Uterus (tissue), 4 donors: ENCODE results near the gene NPR2. TPM values are rescaled to one million over a fixed set of nuclear protein-coding genes. Genes with fewer than 3 reads are reported as not detected.
A peak's percentile ranks its signal among the peaks of the same experiment; 100 is the strongest.

Source experiments
- DNase-seq, 2 donors: peaks; one replicate each; pipeline ENCODE4 v3.0.0-alpha.2; 2019 to 2020
- H3K27ac ChIP-seq, 2 donors: fragments of 200-600 bp; sonication (generic); 1 replicate in 1 of 2; 2 replicates in 1 of 2; pipeline ENCODE4 v1.5.1; 2016 to 2018
- H3K27me3 ChIP-seq, 2 donors: fragments of 200-600 bp; sonication (generic); one replicate each; pipeline ENCODE4 v1.5.1; 2018 to 2019; ENCODE audit warnings: control low read depth in 1 of 2
- H3K36me3 ChIP-seq, 2 donors: fragments of 200-600 bp; sonication (generic); one replicate each; pipeline ENCODE4 v1.5.1; 2019; ENCODE audit warnings: control low read depth in 1 of 2
- H3K4me1 ChIP-seq, 2 donors: fragments of 200-600 bp; sonication (generic); one replicate each; pipeline ENCODE4 v1.5.1; 2018 to 2019; ENCODE audit warnings: control low read depth in 1 of 2
- H3K4me3 ChIP-seq, 2 donors: fragments of 200-600 bp; sonication (generic); 1 replicate in 1 of 2; 2 replicates in 1 of 2; pipeline ENCODE4 v1.5.1; 2018 to 2019; ENCODE audit warnings: mild to moderate bottlenecking in 1 of 2
- H3K9me3 ChIP-seq, 2 donors: fragments of 200-600 bp; sonication (generic); one replicate each; pipeline ENCODE4 v1.5.1; 2019; ENCODE audit warnings: control low read depth in 1 of 2
- CTCF ChIP-seq, 4 experiments: fragments of 200-600 bp in 2 of 4; fragments of 450-650 bp in 2 of 4; sonication (generic) in 2 of 4; IDR thresholded peaks; one replicate each; pipeline ENCODE4 v1.5.1; 2016 to 2019; ENCODE audit warnings: antibody characterized with exemption in 4 of 4, mild to moderate bottlenecking in 2 of 4, moderate library complexity in 1 of 4
- POLR2A ChIP-seq, 2 donors: fragments of 450-650 bp; IDR thresholded peaks; one replicate each; pipeline ENCODE4 v1.6.1; 2016; ENCODE audit warnings: antibody characterized with exemption in 2 of 2, mild to moderate bottlenecking in 1 of 2, moderate library complexity in 1 of 2
- intact Hi-C: fragments of 100-400 bp; cut with DNase I; formaldehyde crosslinking; loops from one replicate; pipeline ENCODE4 v1.15.1; 2023; ENCODE audit warnings: low total_unique reads
- total RNA-seq, 4 donors: library from RNA; depleted of rRNA in 3 of 4; stranded (reverse); fragments of >200 nt in 3 of 4; gene quantifications; one replicate each; pipeline versions ENCODE4 v1.1.0 to v1.2.4, GENCODE V29; 2014 to 2023
- donor health status: DM: yes; HTN: yes; CAD: no.

NPR2 gene
- total RNA-seq, 4 donors from 2014 or later, result 3.8 to 70.4 (median 31.7) TPM

DNA sequence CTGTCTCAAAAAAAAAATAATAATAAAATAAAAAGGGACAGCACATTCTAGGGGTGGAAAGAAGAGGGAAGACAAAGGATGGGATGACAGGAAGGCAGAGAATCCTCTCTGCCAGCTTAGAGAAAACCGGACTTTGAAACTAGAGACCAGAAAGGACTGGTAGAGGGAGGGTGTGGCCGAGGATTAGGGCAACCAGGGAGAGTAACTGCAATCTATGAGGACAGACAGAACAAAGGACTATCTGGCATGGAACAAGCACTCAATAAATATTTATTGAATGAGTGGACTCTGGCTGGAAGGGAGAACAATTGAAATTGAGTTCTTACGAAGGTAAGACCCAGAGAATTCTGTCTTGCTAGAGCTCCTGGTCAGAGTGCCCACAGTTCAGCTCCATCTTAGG is 44.8 kb upstream of the NPR2 start:
- no peaks in the 10 kb centered on the region for H3K9me3 ChIP-seq
- no peak overlapping the region for H3K27ac ChIP-seq
- H3K4me1 ChIP-seq, result peaks cover 0 to 18% of the 10 kb centered on the region in 2 donors
- intact Hi-C loops, result no loop called here
- TF ChIP-seq CTCF (IDR thresholded peaks at IDR 0.05), result no peak
- no peak for TF ChIP-seq POLR2A (IDR thresholded peaks at IDR 0.05)
- peak overlapping the region; percentile 66 to 91 for H3K4me3 ChIP-seq
- no peaks in the 10 kb centered on the region for H3K36me3 ChIP-seq
- DNase-seq, result no peak
- no peaks in the 10 kb centered on the region for H3K27me3 ChIP-seq

- intact Hi-C loops, result no loop called here
- peaks cover 0 to 18% of the 10 kb centered on the region in 2 donors for H3K4me1 ChIP-seq
- no peaks in the 10 kb centered on the region for H3K36me3 ChIP-seq
- no peak for TF ChIP-seq CTCF (IDR thresholded peaks at IDR 0.05)
- TF ChIP-seq POLR2A (IDR thresholded peaks at IDR 0.05), result no peak
- H3K9me3 ChIP-seq, result no peaks in the 10 kb centered on the region
- H3K27ac ChIP-seq, result peak overlapping the region; percentile 83 to 90
- no peak for DNase-seq
- H3K27me3 ChIP-seq, result no peaks in the 10 kb centered on the region
- H3K4me3 ChIP-seq, result peak overlapping the region; percentile 66 to 91
These were observed 43.0 kb upstream of the NPR2 start for GRCh38 chr9:35748242-35748857.

DNA sequence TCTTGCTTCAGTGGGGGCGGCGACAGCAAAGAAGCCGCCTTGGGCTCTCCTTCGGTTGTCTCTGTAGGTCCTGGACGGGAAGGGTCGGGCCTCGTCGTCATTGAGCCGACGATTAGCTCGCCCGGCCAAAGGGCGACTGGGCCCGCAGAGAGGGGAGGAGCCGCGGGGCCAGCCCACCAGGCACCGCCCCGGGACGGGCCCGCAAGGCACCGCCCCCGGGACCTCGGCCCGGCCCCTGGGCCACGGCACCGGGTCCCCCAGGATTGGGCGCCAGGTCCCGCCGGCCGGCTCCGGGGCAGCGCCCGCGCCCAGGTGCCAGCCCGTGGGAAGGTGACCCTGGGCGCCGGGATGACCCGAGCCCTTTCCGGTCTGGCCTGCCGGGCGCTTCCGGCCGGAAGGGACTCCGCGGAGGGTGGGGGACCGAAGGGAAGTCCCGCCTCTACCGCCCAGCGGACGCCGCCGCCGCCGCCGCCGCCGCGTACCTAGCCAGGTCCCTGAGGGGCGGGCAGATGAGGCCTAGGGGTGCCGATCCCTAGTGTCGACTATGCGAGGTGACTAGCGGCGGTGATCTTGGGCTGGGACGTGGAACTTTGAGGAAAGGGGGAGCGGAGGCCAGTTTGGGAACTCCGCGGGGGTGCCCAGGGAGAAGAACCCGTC is 42.4 kb upstream of the NPR2 start, which contains the start of the genes GBA2 and RGP1:
TSS of gene GBA2 (minus strand) at position 371 of the 657 bp plus-strand sequence. CDS start 524 bp downstream, outside the sequence.
TSS of gene RGP1 (plus strand) at position 430 of the 657 bp plus-strand sequence. CDS start 469 bp downstream, outside the sequence.
- TF ChIP-seq CTCF (IDR thresholded peaks at IDR 0.05) (peak in 2 of 4 experiments; percentile 2 to 5), POLR2A (IDR thresholded peaks at IDR 0.05) (peak; percentile 55 to 78)
- Histone ChIP-seq H3K4me3 (peak within 1 kb of the TSS; percentile 66 to 91), H3K4me1 (peaks cover 0 to 18% of the 10 kb centered on the region in 2 donors), H3K9me3 (no peaks in the 10 kb centered on the region), H3K27ac (peak within 1 kb of the TSS; percentile 83 to 90), H3K27me3 (no peaks in the 10 kb centered on the region), H3K36me3 (no peaks in the 10 kb centered on the region)
- intact Hi-C loops, result no loop called here
- peak; percentile 75 to 81 for DNase-seq

GRCh38 chr9:35749515-35750255 is 41.7 kb upstream of the NPR2 start:
- Histone ChIP-seq H3K27me3 (no peaks in the 10 kb centered on the region), H3K9me3 (no peaks in the 10 kb centered on the region), H3K4me3 (peak overlapping the region; percentile 66 to 91), H3K36me3 (no peaks in the 10 kb centered on the region), H3K27ac (peak overlapping the region; percentile 83 to 90), H3K4me1 (peaks cover 0 to 18% of the 10 kb centered on the region in 2 donors)
- peak in 1 of 2 donors; percentile 50 for DNase-seq
- intact Hi-C loops, result no loop called here
- TF ChIP-seq CTCF (IDR thresholded peaks at IDR 0.05) (no peak), POLR2A (IDR thresholded peaks at IDR 0.05) (no peak)

DNA sequence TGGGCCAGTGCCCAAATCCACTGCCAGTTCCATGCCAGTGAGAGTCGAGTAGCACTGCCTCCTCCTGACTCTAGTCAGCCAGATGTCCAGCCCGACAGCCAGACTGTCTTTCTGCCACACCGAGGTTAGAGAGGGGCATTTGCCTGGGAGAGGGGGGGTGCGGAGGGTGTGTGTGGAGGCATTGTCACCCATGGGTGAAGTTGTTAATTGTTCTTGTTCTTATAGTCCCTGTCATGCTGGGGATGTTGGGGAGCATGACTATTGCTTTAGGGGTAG is 41.2 kb upstream of the NPR2 start:
- Histone ChIP-seq H3K36me3 (no peaks in the 10 kb centered on the region), H3K27ac (peak overlapping the region; percentile 83 to 90), H3K4me1 (peaks cover 0 to 18% of the 10 kb centered on the region in 2 donors), H3K4me3 (peak overlapping the region; percentile 66 to 91), H3K9me3 (no peaks in the 10 kb centered on the region), H3K27me3 (no peaks in the 10 kb centered on the region)
- TF ChIP-seq POLR2A (IDR thresholded peaks at IDR 0.05), result no peak
- TF ChIP-seq CTCF (IDR thresholded peaks at IDR 0.05), result no peak
- DNase-seq, result no peak
- intact Hi-C loops, result no loop called here
